Neural cell (in vitro differentiated cells): ENCODE data around the gene GRAMD1B.

ENCODE experiments used
- EP300 ChIP-seq: fragments of 450-650 bp; conservative IDR thresholded peaks from 2 replicates; pipeline ENCODE4 v1.6.1; 2014; ENCODE audit warnings: antibody characterized with exemption, mild to moderate bottlenecking, moderate library complexity; ENCODE audit not compliant: poor library complexity, severe bottlenecking
- EZH2 ChIP-seq: fragments of 200-600, 300-800 bp; shearing (Covaris generic), sonication (generic); IDR thresholded peaks from 2 replicates; pipeline ENCODE4 v1.6.1; 2014; ENCODE audit warnings: antibody characterized with exemption, low read length, borderline replicate concordance, mild to moderate bottlenecking; ENCODE audit not compliant: insufficient read depth, poor library complexity, severe bottlenecking
- MXI1 ChIP-seq: fragments of 450-650 bp; conservative IDR thresholded peaks from 2 replicates; pipeline ENCODE4 v1.6.1; 2014; ENCODE audit warnings: antibody characterized with exemption, mild to moderate bottlenecking; ENCODE audit not compliant: poor library complexity, severe bottlenecking
- POLR2AphosphoS5 ChIP-seq: IDR thresholded peaks from 2 replicates; pipeline ENCODE4 v1.6.1; 2012
- RAD21 ChIP-seq: fragments of 450-650 bp; conservative IDR thresholded peaks from 2 replicates; pipeline ENCODE4 v1.6.1; 2014; ENCODE audit warnings: antibody characterized with exemption, mild to moderate bottlenecking, moderate library complexity
- SMC3 ChIP-seq: fragments of 450-650 bp; conservative IDR thresholded peaks from 2 replicates; pipeline ENCODE4 v1.6.1; 2014; ENCODE audit warnings: antibody characterized with exemption, mild to moderate bottlenecking, moderate library complexity; ENCODE audit not compliant: poor library complexity
- TAF1 ChIP-seq: IDR thresholded peaks from 2 replicates; pipeline ENCODE4 v1.6.1; 2012; ENCODE audit warnings: low read depth
- TF ChIP-seq, protein P1 (sequence below): fragments of 450-650 bp; IDR thresholded peaks from 2 replicates; pipeline ENCODE4 v1.5.1; 2014; ENCODE audit warnings: antibody characterized with exemption, mild to moderate bottlenecking, moderate library complexity; ENCODE audit not compliant: poor library complexity, severe bottlenecking
- TF ChIP-seq, protein P2 (sequence below): IDR thresholded peaks from 2 replicates; pipeline ENCODE4 v1.6.1; 2012; ENCODE audit warnings: borderline replicate concordance

DNA sequence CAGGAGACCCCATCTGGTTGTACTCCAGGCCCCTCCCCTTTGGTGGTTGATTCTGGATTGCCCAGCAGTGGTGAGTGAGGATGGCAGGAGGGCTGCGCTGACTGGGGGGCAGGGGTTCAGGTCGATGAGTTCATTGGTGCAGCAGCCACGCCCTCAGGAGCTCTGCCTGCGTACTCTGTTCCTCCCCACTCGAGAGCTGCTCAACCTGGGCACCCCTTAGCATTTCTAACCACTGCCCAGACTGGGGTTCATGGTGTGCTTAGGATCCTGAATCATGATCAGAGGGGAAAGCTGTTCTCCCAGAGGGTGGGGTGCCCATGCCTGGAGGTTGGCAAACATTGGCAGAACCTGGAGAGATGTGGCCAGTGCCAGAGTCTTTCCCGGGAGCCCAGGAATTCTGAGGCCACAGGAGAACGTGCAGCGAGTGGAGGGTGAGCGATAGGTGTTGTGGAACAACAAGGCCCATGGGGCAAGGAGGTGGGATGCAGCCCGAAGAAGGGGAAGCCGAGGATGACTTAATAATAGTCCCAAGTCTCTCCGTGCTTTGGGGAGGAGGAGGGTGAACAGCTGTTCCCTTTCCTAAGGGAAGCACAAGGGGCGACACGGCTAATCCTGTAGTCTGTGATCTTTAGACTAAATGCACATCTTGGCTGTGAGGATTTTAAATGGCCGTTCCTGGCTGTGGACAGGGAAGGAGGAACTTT lies 148.9 kb downstream of the GRAMD1B start:
- TF ChIP-seq, protein P1, sequence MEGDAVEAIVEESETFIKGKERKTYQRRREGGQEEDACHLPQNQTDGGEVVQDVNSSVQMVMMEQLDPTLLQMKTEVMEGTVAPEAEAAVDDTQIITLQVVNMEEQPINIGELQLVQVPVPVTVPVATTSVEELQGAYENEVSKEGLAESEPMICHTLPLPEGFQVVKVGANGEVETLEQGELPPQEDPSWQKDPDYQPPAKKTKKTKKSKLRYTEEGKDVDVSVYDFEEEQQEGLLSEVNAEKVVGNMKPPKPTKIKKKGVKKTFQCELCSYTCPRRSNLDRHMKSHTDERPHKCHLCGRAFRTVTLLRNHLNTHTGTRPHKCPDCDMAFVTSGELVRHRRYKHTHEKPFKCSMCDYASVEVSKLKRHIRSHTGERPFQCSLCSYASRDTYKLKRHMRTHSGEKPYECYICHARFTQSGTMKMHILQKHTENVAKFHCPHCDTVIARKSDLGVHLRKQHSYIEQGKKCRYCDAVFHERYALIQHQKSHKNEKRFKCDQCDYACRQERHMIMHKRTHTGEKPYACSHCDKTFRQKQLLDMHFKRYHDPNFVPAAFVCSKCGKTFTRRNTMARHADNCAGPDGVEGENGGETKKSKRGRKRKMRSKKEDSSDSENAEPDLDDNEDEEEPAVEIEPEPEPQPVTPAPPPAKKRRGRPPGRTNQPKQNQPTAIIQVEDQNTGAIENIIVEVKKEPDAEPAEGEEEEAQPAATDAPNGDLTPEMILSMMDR = no peak
- TF ChIP-seq EZH2 = no peak
- TF ChIP-seq RAD21 = no peak
- TF ChIP-seq, protein P2, sequence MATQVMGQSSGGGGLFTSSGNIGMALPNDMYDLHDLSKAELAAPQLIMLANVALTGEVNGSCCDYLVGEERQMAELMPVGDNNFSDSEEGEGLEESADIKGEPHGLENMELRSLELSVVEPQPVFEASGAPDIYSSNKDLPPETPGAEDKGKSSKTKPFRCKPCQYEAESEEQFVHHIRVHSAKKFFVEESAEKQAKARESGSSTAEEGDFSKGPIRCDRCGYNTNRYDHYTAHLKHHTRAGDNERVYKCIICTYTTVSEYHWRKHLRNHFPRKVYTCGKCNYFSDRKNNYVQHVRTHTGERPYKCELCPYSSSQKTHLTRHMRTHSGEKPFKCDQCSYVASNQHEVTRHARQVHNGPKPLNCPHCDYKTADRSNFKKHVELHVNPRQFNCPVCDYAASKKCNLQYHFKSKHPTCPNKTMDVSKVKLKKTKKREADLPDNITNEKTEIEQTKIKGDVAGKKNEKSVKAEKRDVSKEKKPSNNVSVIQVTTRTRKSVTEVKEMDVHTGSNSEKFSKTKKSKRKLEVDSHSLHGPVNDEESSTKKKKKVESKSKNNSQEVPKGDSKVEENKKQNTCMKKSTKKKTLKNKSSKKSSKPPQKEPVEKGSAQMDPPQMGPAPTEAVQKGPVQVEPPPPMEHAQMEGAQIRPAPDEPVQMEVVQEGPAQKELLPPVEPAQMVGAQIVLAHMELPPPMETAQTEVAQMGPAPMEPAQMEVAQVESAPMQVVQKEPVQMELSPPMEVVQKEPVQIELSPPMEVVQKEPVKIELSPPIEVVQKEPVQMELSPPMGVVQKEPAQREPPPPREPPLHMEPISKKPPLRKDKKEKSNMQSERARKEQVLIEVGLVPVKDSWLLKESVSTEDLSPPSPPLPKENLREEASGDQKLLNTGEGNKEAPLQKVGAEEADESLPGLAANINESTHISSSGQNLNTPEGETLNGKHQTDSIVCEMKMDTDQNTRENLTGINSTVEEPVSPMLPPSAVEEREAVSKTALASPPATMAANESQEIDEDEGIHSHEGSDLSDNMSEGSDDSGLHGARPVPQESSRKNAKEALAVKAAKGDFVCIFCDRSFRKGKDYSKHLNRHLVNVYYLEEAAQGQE = no peak
- no peak for TF ChIP-seq POLR2AphosphoS5
- no peak for TF ChIP-seq MXI1
- TF ChIP-seq TAF1 = no peak
- TF ChIP-seq EP300 = no peak
- no peak for TF ChIP-seq SMC3
